Measurements from ENCODE around the gene LRRC74B.

GRCh38 chr22:21087119-21087518 lies 41.4 kb downstream of the LRRC74B start:
- TF ChIP-seq SUZ12 (IDR thresholded peaks at IDR 0.05; ENCODE audit: extremely low read depth, insufficient read depth, insufficient read length) (no peak), ZNF274 (IDR thresholded peaks at IDR 0.05; ENCODE audit: low read depth, low read length) (no peak), YY1 (IDR thresholded peaks at IDR 0.05; ENCODE audit: insufficient read depth, insufficient read length) (no peak)
